HG03064 (cell line): Measurements from ENCODE around the gene CIZ1.
"Not testable (repeated sequence)": the region's sequence is repeated elsewhere in the genome, so short reads cannot be mapped to it uniquely, and the experiment has no call there.

Source experiments
- ATAC-seq: cut with Tn5 transposase; IDR thresholded peaks from one replicate; pipeline ENCODE4 v1.9.1; 2021; ENCODE audit warnings: low read depth; ENCODE audit not compliant: unreplicated experiment

The CIZ1 gene, protein sequence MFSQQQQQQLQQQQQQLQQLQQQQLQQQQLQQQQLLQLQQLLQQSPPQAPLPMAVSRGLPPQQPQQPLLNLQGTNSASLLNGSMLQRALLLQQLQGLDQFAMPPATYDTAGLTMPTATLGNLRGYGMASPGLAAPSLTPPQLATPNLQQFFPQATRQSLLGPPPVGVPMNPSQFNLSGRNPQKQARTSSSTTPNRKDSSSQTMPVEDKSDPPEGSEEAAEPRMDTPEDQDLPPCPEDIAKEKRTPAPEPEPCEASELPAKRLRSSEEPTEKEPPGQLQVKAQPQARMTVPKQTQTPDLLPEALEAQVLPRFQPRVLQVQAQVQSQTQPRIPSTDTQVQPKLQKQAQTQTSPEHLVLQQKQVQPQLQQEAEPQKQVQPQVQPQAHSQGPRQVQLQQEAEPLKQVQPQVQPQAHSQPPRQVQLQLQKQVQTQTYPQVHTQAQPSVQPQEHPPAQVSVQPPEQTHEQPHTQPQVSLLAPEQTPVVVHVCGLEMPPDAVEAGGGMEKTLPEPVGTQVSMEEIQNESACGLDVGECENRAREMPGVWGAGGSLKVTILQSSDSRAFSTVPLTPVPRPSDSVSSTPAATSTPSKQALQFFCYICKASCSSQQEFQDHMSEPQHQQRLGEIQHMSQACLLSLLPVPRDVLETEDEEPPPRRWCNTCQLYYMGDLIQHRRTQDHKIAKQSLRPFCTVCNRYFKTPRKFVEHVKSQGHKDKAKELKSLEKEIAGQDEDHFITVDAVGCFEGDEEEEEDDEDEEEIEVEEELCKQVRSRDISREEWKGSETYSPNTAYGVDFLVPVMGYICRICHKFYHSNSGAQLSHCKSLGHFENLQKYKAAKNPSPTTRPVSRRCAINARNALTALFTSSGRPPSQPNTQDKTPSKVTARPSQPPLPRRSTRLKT

DNA sequence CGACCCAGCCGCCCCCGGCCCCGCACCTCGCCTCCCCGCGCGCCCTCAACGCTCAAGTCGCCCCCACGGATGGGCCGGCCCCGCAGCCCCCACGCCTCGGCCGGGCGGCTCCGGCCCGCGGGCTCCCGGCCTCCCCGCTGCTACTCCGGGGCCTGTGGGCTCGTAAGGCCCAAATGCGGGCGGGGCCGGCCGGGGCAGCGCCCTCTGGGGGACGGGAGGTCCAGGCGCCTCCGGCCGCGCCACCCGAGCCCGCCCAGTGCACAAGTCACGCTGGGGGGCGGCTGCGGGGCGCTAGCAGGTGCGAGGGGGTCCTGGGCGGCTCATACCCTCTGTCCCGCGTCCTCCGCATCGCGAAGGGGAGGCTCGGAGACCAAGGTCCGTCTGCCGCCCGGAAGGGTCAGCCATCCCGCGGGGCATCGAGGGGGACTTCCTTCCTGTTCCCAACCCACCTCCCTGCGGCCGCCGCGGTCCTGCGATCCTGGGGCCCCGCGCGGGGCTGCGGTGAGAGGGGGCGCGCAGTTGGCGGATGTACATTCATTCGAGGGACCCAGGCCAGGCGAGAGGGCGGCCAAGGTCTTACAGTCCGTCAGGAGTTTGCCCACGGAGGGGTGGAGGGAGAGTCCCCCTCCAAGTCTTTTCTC, at the start of gene CIZ1:
Gene CIZ1, minus strand, starts transcription at position 167 of the 641 bp plus-strand sequence. CDS start 715 bp downstream, outside the sequence.
- peak; percentile 79 for ATAC-seq

DNA sequence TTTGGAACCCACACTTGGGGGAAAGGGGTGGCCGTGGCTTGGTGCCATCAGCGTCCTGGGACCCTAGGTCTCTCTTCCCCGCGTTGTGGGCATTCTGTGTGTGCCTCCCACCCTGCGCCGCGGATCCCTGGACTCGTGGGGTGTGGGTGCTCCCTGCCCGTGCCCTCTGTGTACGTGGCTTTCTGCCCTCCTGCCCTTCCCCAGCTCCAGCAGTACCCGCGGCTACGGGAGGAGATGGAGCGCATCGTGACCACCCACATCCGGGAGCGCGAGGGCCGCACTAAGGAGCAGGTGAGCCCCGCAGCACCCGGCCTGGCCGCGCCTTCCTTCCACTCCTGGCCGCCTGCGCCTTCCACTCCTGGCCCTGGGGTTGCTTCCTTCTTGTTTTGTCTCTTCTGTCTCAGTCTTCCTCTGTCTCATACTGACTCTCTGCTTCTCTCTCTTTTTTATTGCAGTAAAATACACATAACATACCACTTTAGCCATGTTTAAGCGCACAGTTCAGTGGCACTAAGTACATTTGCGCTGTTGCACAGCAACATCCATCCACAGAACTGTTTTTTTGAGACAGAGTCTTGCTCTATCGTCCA, 42.5 kb upstream of the CIZ1 start:
- ATAC-seq, result no peak

DNA sequence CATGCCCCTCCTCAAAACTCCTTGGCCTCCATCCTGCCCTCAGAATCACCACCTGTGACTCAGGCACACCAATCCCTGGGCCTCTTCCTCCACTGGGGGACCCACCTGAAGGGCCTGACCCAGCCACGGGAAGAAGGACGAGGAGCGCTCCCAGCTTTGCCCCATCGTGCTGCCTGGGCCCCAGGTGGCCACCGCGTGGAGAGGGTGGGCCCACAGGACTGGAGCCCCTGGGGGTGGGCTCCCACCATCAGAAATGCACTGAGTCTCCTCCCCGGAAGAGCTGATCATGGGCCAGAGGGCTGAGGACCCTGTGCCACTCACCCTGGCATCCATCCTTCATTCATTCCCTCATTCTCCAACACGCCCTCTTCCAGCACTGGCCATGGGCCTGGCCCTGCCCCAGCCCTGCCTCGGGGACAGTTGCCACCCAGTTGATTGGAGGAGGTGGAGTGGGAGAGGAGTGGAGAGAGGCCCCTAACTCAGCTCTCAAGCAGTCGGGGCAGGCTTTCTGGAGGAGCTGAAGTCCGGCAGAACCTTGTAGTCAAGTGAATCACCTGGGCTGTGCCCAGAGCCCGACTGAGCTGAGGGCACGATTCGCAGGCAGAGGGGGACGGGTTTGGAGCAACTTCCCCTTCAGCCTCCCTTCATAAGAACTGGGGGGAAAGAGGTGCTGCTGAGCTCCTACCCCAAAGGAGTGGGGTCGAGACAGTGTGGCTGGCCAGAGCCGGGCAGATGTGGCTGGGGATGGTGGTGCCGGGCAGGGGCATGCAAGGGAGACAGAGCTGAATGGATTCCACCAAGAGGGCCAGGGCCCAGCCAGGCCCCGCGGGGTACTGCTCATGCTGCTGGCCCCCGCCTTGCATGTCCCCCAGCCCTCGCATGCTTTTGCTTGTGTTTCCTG, 41.4 kb upstream of the CIZ1 start:
- no peak for ATAC-seq

DNA sequence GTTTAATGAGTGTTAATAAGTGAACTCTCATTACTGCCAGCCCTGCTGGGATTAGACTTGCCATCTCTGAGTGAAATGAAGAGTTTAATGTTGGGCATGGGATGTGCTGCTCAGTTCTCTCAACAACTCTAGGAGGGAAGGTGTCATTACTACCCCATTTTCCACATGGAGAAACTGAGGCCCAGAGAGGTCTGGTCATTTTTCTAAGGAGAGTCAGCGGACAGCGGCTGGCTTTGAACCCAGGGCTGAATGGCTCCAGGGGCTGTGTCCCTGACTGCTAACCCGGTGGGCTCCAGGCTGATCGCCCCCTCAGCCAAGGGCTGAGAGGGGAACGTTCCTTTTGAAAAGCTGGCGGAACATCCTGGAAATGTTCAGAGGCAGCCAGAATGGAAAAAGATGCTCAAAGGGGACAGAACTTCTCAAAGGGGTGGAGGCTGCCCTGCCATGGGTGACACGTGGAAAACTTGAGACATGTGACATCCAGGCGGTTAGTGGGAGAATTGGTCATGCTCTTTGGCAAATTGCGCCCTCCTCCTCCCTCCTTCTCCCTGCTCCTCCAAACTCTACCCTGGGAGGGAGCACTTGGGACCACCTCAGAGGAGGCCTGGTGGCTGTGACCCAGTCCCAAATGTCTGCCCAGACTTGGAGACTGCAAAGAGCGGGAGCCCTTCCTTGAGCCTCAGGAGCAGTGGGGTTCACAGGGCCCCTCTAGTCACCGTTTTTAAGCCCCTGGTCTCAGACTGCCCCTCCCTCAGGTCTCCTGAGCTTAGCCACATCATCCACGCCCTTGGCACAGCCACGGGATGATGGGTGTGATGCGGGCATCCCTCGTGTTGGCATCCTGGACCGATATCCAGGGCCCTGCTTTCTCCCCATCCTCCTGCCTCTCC, 40.5 kb upstream of the CIZ1 start:
- no peak for ATAC-seq

DNA sequence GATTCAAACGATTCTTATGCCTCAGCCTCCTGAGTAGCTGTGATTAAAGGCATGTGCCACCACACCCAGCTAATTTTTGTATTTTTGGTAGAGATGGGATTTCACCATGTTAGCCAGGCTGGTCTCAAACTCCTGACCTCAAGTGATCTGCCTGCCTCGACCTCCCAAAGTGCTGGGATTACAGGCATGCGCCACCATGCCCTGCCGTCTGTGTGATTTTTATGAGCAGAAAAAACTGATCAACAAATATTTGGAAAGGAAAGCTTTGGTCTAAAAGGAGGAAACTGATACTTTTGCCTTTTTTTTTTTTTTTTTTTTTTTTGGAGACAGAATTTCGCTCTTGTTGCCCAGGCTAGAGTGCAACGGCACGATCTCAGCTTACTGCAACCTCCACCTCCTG, 39.5 kb upstream of the CIZ1 start:
- ATAC-seq, result not testable (repeated sequence)

DNA sequence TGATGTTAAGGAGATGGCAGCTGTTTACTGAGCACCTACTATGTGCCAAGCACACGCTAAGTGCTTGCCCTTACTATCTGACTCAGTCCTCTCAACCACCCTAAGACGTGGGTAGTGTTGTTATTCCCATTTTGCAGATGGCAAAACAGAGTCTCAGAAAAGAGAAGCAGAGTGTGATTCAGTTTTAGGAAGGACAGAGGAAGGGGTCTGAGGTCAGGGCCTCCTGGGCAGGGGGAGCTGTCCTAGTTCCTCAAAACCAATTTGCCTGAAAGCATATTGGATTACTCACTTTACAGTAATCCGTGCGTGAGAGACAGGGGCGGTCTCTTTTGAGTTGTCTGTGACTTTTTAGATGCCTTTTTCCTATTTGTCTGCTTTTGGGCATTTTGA, 35.0 kb upstream of the CIZ1 start:
- no peak for ATAC-seq

DNA sequence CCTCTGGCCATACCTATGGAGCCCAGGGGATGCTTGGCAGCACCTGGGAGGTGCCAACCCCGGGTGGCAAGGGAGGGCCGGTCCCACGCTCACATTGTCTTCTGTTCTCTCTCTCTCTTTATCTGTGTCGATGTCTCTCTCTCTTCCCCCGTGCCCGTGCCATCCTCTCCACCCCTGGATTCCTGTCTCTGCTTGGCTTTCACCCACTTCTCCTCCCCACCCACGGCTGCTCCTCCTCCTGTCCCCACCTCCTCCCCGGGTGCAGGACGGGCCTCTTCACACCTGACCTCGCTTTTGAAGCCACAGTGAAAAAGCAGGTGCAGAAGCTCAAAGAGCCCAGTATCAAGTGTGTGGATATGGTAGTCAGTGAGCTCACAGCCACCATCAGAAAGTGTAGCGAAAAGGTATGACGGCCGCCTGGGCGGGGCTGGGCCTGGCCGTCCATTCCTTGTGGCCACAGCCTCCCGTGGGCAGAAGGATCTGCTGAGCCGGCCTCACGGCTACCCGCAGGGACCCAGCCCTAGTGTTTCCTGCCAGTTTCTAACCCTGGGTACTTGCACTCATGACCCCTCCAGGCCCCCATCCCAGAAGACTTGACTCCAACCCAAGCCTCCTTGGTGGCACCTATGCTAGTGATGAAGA, 34.5 kb upstream of the CIZ1 start:
- ATAC-seq, result no peak

DNA sequence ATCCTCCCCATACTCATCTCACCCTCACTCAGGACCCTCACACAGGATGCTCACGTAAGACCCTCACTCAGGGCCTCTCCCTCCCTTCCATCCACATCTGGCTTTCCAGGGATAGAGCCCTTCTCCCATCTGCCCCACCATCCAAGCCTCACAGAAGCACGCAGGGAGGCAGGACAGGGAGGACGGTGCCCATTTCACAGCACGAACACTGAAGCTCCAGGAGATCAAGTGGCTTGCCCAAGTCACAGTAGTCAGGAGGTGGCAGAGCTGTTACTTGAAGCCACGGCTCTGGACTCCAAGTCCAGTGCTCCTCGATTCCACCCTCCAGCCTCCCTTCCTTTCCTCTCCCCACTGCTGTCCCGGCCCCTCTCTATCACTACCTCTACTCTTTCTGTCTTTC, 33.5 kb upstream of the CIZ1 start:
- ATAC-seq, result no peak

DNA sequence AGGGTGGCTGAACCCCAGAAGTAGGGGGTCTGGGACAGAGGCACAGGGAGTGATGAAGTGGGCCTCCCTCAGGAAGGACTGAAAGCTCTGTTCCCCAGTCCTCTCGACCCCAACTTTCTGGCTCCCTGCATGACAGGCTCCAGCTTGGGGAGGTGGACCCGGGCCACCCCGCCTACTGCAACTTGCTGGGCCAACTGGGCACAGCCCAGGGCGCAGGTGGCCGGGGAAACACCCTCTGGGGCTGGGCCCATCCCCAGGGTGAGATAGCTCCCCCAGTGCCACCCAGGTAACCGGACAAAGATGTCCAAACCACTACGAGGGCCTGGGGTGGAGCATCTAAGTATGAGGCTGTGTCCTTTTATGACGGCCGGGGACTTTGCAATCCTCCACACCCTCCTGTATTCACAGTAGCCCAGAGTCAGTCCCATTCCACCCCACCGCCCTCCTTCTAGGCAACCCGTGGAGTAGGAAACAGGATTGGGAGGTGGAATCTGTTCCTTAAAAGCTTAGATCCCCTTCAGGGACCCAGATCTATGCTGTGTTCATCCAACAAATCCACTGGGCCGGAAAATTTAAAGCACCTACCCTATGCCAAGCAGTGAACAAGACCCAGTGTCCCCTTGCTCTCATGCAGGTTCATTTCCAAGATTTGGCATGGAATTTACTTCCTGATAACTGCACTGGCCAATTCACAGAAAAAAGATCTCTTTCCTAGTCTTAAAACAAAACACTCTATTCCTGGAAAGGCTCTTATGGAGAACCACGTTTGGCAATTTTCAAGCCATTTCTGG, 31.7 kb upstream of the CIZ1 start:
- ATAC-seq, result no peak

DNA sequence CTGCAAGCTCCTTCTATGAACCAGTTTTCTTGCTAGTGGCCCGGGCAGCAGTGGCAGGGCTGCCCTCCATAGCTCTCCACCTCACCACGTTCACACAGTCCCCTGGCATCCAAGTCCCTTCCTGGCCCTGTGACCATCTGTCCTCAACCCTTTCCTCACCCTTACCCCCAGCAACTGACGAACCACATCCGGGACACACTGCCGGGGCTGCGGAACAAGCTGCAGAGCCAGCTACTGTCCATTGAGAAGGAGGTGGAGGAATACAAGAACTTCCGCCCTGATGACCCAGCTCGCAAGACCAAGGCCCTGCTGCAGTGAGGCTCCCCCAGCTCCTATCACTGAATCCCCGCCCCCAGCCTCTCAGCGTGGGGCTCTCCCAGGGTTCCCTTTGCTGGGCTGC, 30.7 kb upstream of the CIZ1 start:
- ATAC-seq, result no peak

DNA sequence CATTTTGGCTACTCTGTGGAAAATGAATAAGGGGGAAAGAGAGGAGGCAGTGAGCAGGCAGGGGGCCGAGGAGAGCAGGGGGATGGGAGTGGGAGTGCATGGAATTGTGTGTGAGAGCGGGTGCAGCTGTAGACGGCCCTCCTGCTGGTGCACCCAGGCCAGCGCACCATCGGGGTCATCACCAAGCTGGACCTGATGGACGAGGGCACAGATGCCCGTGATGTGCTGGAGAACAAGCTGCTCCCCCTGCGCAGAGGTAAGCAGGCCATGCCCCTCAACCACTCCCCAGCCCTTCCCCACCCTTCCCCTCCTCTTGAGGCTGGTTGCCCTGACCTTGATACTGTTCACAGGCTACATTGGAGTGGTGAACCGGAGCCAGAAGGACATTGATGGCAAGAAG, 28.5 kb upstream of the CIZ1 start:
- ATAC-seq, result no peak

DNA sequence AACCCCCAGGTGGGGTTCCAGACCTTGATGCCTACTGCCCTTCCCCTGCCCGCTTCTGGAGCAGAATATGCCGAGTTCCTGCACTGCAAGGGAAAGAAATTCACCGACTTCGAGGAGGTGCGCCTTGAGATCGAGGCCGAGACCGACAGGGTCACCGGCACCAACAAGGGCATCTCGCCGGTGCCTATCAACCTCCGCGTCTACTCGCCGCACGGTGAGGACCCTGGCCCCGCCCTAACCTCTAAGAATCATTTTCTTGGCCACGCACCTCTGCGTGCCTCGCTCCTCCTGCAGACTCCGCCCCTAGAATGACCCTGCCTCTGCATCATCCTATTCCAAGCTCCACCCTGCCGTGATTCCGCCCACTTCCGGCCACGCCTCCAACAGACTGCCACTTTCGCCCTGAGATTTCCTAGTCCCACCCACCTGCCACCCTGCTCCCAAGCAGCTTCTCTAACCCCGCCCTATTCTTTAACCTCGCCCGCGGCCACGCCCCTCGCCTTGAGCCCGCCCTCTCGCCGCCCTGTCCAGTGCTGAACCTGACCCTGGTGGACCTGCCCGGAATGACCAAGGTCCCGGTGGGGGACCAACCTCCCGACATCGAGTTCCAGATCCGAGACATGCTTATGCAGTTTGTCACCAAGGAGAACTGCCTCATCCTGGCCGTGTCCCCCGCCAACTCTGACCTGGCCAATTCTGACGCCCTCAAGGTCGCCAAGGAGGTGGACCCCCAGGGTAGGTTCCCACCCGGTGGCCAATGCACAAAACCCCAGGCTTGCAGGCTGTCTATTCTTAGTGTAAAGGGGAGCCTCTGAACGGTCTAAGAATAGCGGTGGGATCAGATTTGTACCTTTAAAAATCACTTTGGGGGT, 27.4 kb upstream of the CIZ1 start:
- ATAC-seq, result peak; percentile 88

DNA sequence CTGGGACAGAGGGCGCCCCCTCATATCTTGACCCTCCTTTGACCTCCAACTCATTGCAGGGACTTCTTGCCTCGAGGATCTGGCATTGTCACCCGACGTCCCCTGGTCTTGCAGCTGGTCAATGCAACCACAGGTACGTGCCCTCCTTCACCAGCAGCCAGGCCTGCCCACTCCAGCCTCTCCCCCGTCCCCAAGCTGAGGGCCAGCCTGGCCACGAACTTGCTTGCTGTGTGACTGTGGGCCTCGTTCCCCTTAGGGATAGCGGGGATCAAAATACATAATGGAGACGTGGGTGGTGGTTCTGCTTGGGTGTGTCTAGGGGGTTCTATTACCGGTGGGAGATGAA, 26.8 kb upstream of the CIZ1 start:
- no peak for ATAC-seq

DNA sequence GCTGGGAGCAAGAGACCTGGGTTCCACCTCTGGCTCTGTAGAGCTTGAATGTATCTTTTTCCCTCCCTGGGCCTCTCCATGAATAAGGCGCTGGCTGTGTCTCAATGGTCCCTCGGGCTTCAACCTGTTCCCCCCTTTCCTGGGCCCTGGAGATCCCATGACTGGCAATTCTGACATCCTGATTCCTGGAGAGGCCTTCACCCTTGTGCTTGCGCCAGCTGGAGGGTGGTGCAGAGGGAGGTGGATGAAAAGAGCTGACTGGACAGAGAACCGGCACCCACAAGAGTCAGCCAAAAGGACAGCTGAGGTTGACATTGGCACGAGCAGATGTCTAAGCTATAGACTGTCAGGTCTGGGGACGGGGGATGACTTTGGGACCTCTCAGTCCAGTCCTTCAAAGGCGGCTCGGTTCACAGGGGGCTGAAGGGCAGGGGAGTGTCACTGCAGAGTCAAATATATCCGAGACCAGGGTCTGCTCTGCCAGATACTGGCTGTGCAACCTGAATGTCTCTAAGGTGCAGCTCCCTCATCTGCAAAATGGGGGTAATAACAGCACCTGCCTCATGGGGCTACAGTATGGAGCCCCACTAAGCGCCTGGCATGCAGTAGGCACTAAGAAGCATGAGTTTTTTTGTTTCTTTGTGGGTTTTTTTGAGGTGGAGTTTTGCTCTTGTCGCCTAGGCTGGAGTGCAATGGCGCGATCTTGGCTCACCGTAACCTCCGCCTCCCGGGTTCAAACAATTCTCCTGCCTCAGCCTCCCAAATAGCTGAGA, 25.6 kb upstream of the CIZ1 start:
- no peak for ATAC-seq

DNA sequence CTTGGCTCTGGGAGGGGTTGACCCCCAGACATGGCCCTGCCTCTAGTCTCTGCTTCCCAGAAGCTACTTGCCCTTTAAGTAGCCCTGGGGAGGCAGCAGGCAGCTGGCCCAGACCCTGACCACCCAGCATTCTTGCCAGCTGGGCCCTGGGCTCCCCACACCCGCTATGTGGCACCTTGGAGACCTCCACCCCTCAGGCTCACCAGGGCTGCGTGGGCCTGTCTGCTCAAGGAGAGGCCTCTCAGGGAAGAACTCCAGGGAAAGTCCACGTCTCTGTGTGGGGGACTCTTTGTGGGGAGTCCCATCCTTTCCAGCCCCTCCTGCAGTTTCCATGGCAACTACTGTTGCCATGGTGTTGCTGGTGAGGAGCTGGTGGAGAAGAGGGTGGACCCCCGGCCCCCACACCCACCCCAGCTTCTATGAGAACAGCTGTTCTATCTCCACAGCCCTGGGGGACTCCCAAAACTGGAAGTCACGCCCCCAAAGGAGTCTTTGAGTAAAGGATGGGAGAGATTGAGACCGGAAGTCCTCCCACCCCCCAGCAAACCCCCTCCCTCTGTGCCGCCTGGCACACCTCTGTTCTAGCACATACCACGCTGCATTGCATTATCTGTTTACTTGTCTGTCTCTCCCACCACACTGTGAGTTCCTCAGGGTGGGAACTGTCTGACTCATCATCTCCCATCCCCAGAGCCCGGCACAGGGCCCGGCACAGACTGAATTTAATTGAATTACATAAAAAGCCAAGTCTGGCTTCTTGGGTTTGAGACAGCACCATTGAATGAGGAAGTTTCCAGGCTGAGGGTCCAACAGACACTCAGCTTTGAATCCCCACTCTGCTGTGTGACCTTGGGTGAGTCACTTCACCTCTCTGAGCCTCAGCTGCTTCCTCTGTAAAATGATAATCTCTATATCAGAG, 24.4 kb upstream of the CIZ1 start:
- no peak for ATAC-seq
